GM19397 (cell line): ENCODE results near the gene WASF2.
A peak's percentile ranks its signal among the peaks of the same experiment; 100 is the strongest.
"Not testable (repeated sequence)": the region's sequence is repeated elsewhere in the genome, so short reads cannot be mapped to it uniquely, and the experiment has no call there.

Experiments
- ATAC-seq: cut with Tn5 transposase; IDR thresholded peaks from one replicate; pipeline ENCODE4 v1.9.1; 2021; ENCODE audit warnings: mild to moderate bottlenecking, moderate library complexity; ENCODE audit not compliant: unreplicated experiment

The WASF2 gene

GRCh38 chr1:27489973-27490741 is at the start of gene WASF2:
Gene WASF2 (minus strand): TSS chr1:27490167. CDS start chr1:27428890, 61,277 bp downstream.
- peak; percentile 85 for ATAC-seq

GRCh38 chr1:27538793-27539192 is 48.8 kb upstream of the WASF2 start:
- ATAC-seq: no peak

DNA sequence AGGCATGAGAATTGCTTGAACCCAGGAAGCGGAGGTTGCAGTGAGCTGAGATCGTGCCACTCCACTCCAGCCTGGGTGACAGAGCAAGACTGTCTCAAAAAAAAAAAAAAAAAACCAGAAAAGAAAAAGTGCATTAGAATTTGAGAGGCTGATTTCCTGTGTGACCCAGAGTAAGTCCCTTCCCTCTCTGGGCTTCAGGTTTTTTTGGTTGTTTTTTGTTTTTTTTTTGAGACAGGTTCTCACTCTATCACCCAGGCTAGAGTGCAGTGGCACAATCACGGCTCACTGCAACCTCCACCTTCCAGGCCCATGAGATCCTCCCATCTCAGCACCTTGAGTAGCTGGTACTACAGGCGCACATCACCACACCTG is 48.3 kb upstream of the WASF2 start:
- ATAC-seq: not testable (repeated sequence)

DNA sequence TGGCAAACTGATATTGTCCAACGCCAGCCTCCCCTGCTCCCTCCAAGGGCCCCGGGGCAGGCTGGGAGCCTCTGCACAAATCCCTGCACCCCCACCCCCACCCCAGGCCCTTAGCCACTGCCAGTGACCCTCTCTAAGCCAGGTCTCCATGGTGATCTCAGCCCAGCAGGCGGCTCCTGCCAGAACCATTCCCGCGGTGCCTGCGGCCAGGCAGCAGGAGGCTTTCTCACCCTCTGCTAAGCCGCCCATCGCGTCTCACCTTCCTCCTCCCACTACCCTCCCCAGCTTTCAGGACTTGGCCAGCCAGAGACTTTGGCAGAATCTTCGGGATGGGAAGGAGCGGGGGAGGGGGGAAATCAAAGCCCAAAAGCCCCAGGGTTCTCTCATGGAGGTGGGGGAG is 46.8 kb upstream of the WASF2 start:
- no peak for ATAC-seq

GRCh38 chr1:27536010-27536757 is 46.2 kb upstream of the WASF2 start:
- no peak for ATAC-seq

DNA sequence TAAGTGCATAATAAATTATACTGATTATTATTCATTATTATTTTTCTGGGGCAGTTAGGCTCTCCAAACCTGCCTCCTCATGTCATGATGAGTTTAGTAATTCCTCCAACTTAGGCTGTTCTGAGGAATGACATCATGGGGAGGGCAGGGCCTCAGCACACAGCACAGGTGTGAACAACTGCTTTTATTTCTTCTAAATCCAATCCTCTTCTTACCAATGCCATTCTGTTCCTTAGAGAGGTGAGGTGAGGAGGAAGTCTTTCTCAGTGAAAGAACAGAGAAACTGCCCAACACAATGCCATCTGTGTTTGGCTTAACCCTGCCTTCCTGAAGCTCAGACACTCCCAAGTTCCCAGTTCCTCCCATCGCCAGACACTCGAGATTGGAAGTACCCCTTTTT is 45.4 kb upstream of the WASF2 start:
- ATAC-seq: no peak

- ATAC-seq: no peak
Observed at GRCh38 chr1:27531959-27532685, 42.2 kb upstream of the WASF2 start.

GRCh38 chr1:27530192-27530591 is 40.2 kb upstream of the WASF2 start:
- ATAC-seq: no peak

DNA sequence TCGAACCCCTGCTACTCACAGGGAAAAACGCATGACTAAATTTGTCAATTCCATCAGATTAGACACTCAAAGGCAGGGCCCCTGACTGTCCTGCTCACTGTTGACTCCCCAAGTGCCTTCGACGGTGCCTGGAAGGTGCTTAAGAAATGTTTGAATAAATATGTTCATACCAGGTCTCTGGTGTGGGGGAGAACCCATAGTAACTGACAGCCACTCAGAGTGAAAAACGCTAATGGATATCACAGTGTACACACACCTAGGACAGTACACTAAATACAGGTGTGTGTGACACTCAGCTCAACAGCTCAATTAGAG is 39.7 kb upstream of the WASF2 start:
- no peak for ATAC-seq

- no peak for ATAC-seq
Observed at GRCh38 chr1:27528818-27529703, 39.1 kb upstream of the WASF2 start.

DNA sequence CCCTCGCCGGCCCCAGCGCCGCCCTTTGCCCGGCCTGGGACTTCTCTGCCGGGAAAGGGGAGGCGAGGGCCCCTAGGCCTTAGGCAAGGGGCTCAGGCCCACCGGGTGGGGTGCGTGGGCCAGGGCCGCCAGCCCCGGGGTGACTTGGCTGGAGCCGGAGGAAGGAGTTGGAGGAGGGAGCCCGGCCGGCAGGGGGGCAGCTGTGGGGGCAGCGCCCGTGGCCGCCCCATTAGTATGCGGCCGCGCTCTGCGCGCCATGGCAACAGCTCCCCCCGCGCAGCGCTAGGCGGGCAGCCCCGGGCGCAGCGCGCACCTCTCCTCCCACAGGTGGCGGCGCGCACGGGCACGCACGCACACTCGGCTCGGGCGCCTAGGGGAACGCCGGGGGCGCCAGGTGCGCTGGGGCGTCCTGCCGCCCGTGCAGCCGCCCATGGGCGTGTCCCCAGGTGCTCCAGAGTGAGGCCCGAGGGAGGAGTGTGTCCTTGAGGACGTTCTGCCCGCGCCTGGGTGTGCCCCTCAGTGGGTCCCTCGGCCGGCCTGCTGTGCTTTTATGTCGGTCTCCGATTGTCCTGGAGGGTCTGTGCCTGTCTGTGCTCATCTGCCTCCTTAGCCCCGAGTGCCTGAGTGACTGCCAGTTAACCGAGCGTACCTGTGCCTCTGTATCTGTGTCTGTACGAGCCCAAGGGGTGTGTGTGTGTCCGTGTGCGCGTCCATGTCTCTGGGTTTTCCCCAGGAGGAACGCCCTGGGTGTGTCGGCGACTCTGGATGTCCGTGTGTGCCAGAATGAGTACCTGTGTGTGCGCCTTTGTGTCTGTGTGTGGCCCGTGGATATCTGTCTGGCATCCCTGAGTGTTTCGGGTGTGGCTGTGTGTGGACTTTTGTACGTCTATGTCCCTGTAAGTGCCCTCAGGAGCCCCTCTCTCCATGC is 38.2 kb upstream of the WASF2 start:
- ATAC-seq: no peak

- no peak for ATAC-seq
Observed at GRCh38 chr1:27527223-27527889, 37.4 kb upstream of the WASF2 start.

GRCh38 chr1:27526569-27527222 is 36.7 kb upstream of the WASF2 start:
- ATAC-seq: no peak

DNA sequence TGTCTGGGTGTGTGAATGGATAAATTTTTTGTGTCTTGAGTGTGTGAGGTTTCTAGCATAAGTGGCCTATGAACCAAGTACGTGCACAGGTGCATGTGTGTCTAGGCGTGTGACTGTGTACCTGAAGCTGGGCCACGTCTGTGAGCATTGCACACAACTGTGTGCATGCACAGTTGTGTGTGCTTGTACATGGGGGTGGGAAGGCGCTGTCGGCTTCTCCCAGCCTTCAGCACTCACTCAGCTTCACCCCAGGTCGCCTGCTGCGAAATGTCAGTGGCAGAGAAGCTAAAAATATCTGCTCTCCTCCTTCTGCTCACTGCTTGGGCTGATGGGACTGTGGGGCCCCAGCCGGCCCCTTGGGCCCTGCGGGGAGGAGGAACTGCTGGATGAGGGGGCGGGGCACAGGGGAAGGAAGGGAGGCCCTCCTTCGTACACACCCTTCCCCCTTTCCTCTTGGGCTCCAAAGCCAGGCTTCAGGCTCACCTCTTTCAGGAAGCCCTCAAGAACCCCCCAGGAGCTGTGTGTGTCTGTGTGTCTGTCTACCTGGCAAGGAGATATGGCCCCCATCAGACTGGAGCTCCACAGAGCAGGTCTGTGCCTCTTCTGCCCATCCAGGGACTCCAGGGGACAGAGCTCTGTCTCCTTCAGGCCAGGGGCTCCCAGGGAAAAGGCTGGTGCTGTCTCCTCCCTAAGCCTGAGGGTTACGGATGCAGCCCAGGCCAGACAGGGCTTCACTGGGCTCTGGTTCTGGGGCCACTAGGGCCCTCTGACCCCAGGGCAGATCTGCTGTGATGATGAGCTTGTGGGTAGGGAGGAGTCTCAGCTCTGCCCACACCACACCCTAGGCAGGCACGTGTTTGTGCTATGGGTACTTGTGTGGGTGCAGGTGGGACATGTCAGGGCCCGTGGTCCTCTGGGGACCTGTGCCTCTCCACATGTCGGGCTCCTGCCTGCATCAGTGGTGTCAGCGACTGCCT is 35.6 kb upstream of the WASF2 start:
- no peak for ATAC-seq

DNA sequence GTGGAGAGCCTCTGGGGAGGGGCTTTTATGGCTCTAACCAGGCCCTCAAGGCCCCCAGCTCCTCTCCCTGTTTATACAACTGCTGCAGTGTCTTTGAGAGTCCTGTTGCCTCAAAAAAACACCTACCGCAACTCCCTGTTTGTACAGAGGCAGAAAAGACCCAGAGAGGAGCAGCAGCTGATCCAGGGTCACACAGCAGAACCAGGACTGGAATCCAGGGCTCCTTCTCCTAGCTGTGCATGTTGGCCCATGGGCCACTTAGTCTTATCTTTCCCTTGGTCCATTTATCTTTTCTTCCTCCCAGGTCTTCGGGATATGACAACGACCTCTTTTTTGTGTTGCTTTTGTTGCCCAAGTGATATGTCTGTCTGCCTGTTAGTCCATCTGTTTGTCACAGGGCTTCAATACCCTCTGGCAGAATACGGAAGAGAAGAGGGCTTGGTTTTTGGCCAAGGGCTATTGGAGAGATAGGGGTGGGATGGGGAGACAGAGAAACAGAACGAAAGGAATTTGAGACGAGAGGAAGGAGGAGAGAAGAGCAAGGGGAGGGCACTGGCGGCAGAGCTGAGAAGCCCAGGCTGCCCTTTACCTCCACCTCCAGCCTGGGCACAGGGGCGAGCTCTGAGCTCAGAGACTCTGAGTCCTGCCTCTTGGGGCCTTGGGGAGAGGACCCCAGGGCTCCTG is 33.5 kb upstream of the WASF2 start:
- no peak for ATAC-seq

GRCh38 chr1:27522432-27523336 is 32.7 kb upstream of the WASF2 start:
- no peak for ATAC-seq
